ENCODE results near the gene ABCA3. TPM values are rescaled to one million over a fixed set of nuclear protein-coding genes. Genes with fewer than 3 reads are reported as not detected.

The ABCA3 gene
- total and polyA plus RNA-seq, 2 donors from 2014 or later: 5.5 to 35.5 TPM

GRCh38 chr16:2253293-2253692, 87.2 kb downstream of the ABCA3 start:
- peaks cover 2 to 32% (median 15%) of the 10 kb centered on the region in 3 donors for H3K36me3 ChIP-seq (ENCODE audit: control insufficient read depth in 2 of 3, insufficient read depth in 3 of 3, low read length in 3 of 3)
- FAIRE-seq: no peak

GRCh38 chr16:2252806-2253148, 87.8 kb downstream of the ABCA3 start:
- intact Hi-C loops (cut with DNase I): no loop called here
- FAIRE-seq (no peak), DNase-seq (no peak)
- no peak overlapping the region for H3K27ac ChIP-seq (ENCODE audit: low read depth in 2 of 2, low read length in 2 of 2)
- H3K27me3 ChIP-seq (ENCODE audit: control insufficient read depth, insufficient read depth, low read length): no peaks in the 10 kb centered on the region
- H3K9me3 ChIP-seq (ENCODE audit: control insufficient read depth in 2 of 3, insufficient read depth in 1 of 3, low read length in 3 of 3): no peaks in the 10 kb centered on the region
- TF ChIP-seq CTCF (IDR thresholded peaks at IDR 0.05; ENCODE audit: borderline replicate concordance, extremely low read depth, insufficient read depth): no peak
- no peak overlapping the region for H3K9ac ChIP-seq (ENCODE audit: low read length in 3 of 3)
- peaks cover 2 to 30% (median 13%) of the 10 kb centered on the region in 3 donors for H3K36me3 ChIP-seq (ENCODE audit: control insufficient read depth in 2 of 3, insufficient read depth in 3 of 3, low read length in 3 of 3)
- peaks cover 0 to 10% (median 0%) of the 10 kb centered on the region in 3 donors for H3K4me1 ChIP-seq (ENCODE audit: control insufficient read depth in 2 of 3, insufficient read depth in 2 of 3, low read depth in 1 of 3, low read length in 3 of 3)
- no peak overlapping the region for H3K4me3 ChIP-seq (ENCODE audit: low read length in 3 of 3)

More at GRCh38 chr16:2253293-2253692, 87.2 kb downstream of the ABCA3 start:
- Histone ChIP-seq H3K9me3 (ENCODE audit: control insufficient read depth in 2 of 3, insufficient read depth in 1 of 3, low read length in 3 of 3) (no peaks in the 10 kb centered on the region), H3K9ac (ENCODE audit: low read length in 3 of 3) (no peak overlapping the region), H3K4me3 (ENCODE audit: low read length in 3 of 3) (no peak overlapping the region), H3K4me1 (ENCODE audit: control insufficient read depth in 2 of 3, insufficient read depth in 2 of 3, low read depth in 1 of 3, low read length in 3 of 3) (peaks cover 0 to 10% (median 0%) of the 10 kb centered on the region in 3 donors), H3K27ac (ENCODE audit: low read depth in 2 of 2, low read length in 2 of 2) (no peak overlapping the region), H3K27me3 (ENCODE audit: control insufficient read depth, insufficient read depth, low read length) (no peaks in the 10 kb centered on the region)
- intact Hi-C loops (cut with DNase I): no loop called here
- no peak for TF ChIP-seq CTCF (IDR thresholded peaks at IDR 0.05; ENCODE audit: borderline replicate concordance, extremely low read depth, insufficient read depth)
- DNase-seq: no peak

- FAIRE-seq (peak; percentile 30), DNase-seq (peak; percentile 93 to 99 (median 96))
- peaks cover 0 to 22% (median 5%) of the 10 kb centered on the region in 3 donors for H3K36me3 ChIP-seq (ENCODE audit: control insufficient read depth in 2 of 3, insufficient read depth in 3 of 3, low read length in 3 of 3)
- no peaks in the 10 kb centered on the region for H3K27me3 ChIP-seq (ENCODE audit: control insufficient read depth, insufficient read depth, low read length)
- H3K9ac ChIP-seq (ENCODE audit: low read length in 3 of 3): peak within 1 kb of the TSS; percentile 33 to 62 (median 54)
- H3K4me1 ChIP-seq (ENCODE audit: control insufficient read depth in 2 of 3, insufficient read depth in 2 of 3, low read depth in 1 of 3, low read length in 3 of 3): peaks cover 0 to 10% (median 0%) of the 10 kb centered on the region in 3 donors
- no peaks in the 10 kb centered on the region for H3K9me3 ChIP-seq (ENCODE audit: control insufficient read depth in 2 of 3, insufficient read depth in 1 of 3, low read length in 3 of 3)
- peak; percentile 52 for TF ChIP-seq CTCF (IDR thresholded peaks at IDR 0.05; ENCODE audit: borderline replicate concordance, extremely low read depth, insufficient read depth)
- H3K27ac ChIP-seq (ENCODE audit: low read depth in 2 of 2, low read length in 2 of 2): peak within 1 kb of the TSS; percentile 62 to 79
- peak within 1 kb of the TSS; percentile 24 to 78 (median 77) for H3K4me3 ChIP-seq (ENCODE audit: low read length in 3 of 3)
- intact Hi-C loops (cut with DNase I): no loop called here
Measured at GRCh38 chr16:2251296-2252111, 89.0 kb downstream of the ABCA3 start, which contains the start of gene ECI1. TSS of gene ECI1 (minus strand) at chr16:2251587. CDS start at chr16:2251566, 21 bp downstream.
